MM.1S (cell line): ENCODE results near the gene FAM163A.

Source experiments
- DNase-seq: peaks from one replicate; pipeline ENCODE4 v3.0.0-alpha.2; 2015
- H2AFZ ChIP-seq: fragments of 300-600 bp; sonication (generic); 2 replicates; pipeline ENCODE4 v1.6.0; 2016; ENCODE audit warnings: antibody characterized with exemption, low read length
- H3F3A ChIP-seq: fragments of 300-600 bp; sonication (generic); 2 replicates; pipeline ENCODE4 v1.6.1; 2016; ENCODE audit warnings: mild to moderate bottlenecking, antibody characterized with exemption, low read length, moderate library complexity, mixed read lengths; ENCODE audit not compliant: insufficient read depth
- H3K27ac ChIP-seq: fragments of 300-600 bp; sonication (generic); 2 replicates; pipeline ENCODE4 v1.5.1; 2016; ENCODE audit warnings: mild to moderate bottlenecking, low read length
- H3K27me3 ChIP-seq: fragments of 300-600 bp; sonication (generic); replicated peaks from 2 replicates; pipeline ENCODE4 v1.6.0; 2016; ENCODE audit warnings: low read length; ENCODE audit not compliant: insufficient read depth
- H3K36me3 ChIP-seq: fragments of 300-600 bp; sonication (generic); replicated peaks from 2 replicates; pipeline ENCODE4 v1.6.1; 2016; ENCODE audit warnings: mild to moderate bottlenecking, low read length, mixed read lengths; ENCODE audit not compliant: insufficient read depth
- H3K4me1 ChIP-seq: fragments of 300-600 bp; sonication (generic); 2 replicates; pipeline ENCODE4 v1.6.1; 2016; ENCODE audit warnings: low read length, mixed read lengths
- H3K4me2 ChIP-seq: fragments of 300-600 bp; sonication (generic); 2 replicates; pipeline ENCODE4 v1.6.0; 2016; ENCODE audit warnings: low read depth, low read length
- H3K4me3 ChIP-seq: fragments of 300-600 bp; sonication (generic); 2 replicates; pipeline ENCODE4 v1.5.1; 2016; ENCODE audit warnings: low read length, mixed read lengths
- H3K79me2 ChIP-seq: fragments of 300-600 bp; sonication (generic); 2 replicates; pipeline ENCODE4 v1.6.1; 2016; ENCODE audit warnings: mixed run types, low read length, mixed read lengths
- H3K9ac ChIP-seq: fragments of 300-600 bp; sonication (generic); 2 replicates; pipeline ENCODE4 v1.6.1; 2016; ENCODE audit warnings: low read length, mixed read lengths
- H3K9me2 ChIP-seq: fragments of 300-600 bp; sonication (generic); replicated peaks from 2 replicates; pipeline ENCODE4 v1.6.1; 2016; ENCODE audit warnings: mild to moderate bottlenecking, low read length, mixed read lengths; ENCODE audit not compliant: insufficient read depth
- H3K9me3 ChIP-seq: fragments of 300-600 bp; sonication (generic); replicated peaks from 2 replicates; pipeline ENCODE4 v1.6.1; 2016; ENCODE audit warnings: mild to moderate bottlenecking, low read length, mixed read lengths; ENCODE audit not compliant: insufficient read depth
- H4K20me1 ChIP-seq: fragments of 300-600 bp; sonication (generic); 2 replicates; pipeline ENCODE4 v1.6.1; 2016; ENCODE audit warnings: mild to moderate bottlenecking, low read length, moderate library complexity, mixed read lengths; ENCODE audit not compliant: insufficient read depth
- CTCF ChIP-seq: fragments of 300-600 bp; sonication (generic); IDR thresholded peaks from 2 replicates; pipeline ENCODE4 v1.5.1; 2016; ENCODE audit warnings: antibody characterized with exemption, low read length, mixed read lengths
- EZH2 ChIP-seq: fragments of 300-600 bp; sonication (generic); optimal IDR thresholded peaks from 2 replicates; pipeline ENCODE3; 2017; ENCODE audit warnings: low read depth, mild to moderate bottlenecking, antibody characterized with exemption, low read length, mixed read lengths
- EZH2phosphoT487 ChIP-seq: fragments of 300-600 bp; sonication (generic); IDR thresholded peaks from 2 replicates; pipeline ENCODE4 v1.6.1; 2018; ENCODE audit warnings: antibody characterized with exemption, low read length

Gene FAM163A

GRCh38 chr1:179773264-179773663 is 30.2 kb downstream of the FAM163A start:
- Histone ChIP-seq H3K9me2 (no peaks in the 10 kb centered on the region), H3K27ac (peak overlapping the region; percentile 41; the same call in 1 of the 2 replicates), H3K79me2 (no peaks in the 10 kb centered on the region), H4K20me1 (no peaks in the 10 kb centered on the region), H3K4me1 (peaks cover 29% of the 10 kb centered on the region), H3K4me2 (no peak overlapping the region), H3K9me3 (no peaks in the 10 kb centered on the region), H3K4me3 (no peak overlapping the region), H3F3A (peaks cover 4% of the 10 kb centered on the region; the same call in 1 of the 2 replicates), H2AFZ (peak overlapping the region; percentile 38; the same call in 1 of the 2 replicates), H3K9ac (no peak overlapping the region), H3K27me3 (no peaks in the 10 kb centered on the region), H3K36me3 (no peaks in the 10 kb centered on the region)
- TF ChIP-seq EZH2, result no peak
- no peak for TF ChIP-seq EZH2phosphoT487
- no peak for TF ChIP-seq CTCF
- DNase-seq, result no peak

- Histone ChIP-seq H3K4me2 (no peak overlapping the region), H4K20me1 (no peaks in the 10 kb centered on the region), H3K4me1 (peaks cover 29% of the 10 kb centered on the region), H3K9me2 (no peaks in the 10 kb centered on the region), H3K4me3 (no peak overlapping the region), H3K79me2 (no peaks in the 10 kb centered on the region), H3K36me3 (no peaks in the 10 kb centered on the region), H3K27me3 (no peaks in the 10 kb centered on the region), H3F3A (peaks cover 4% of the 10 kb centered on the region; the same call in 1 of the 2 replicates), H3K27ac (peak overlapping the region; percentile 41; the same call in 1 of the 2 replicates), H3K9ac (no peak overlapping the region), H3K9me3 (no peaks in the 10 kb centered on the region), H2AFZ (peak overlapping the region; percentile 38)
- DNase-seq, result peak; percentile 48
- TF ChIP-seq EZH2, result no peak
- TF ChIP-seq CTCF, result no peak
- no peak for TF ChIP-seq EZH2phosphoT487
Measured at GRCh38 chr1:179774000-179774399, 30.9 kb downstream of the FAM163A start.

GRCh38 chr1:179774566-179774965 is 31.5 kb downstream of the FAM163A start:
- no peak overlapping the region for H3K4me3 ChIP-seq
- peaks cover 29% of the 10 kb centered on the region for H3K4me1 ChIP-seq
- no peaks in the 10 kb centered on the region for H3K79me2 ChIP-seq
- no peak for DNase-seq
- no peaks in the 10 kb centered on the region for H3K9me2 ChIP-seq
- no peaks in the 10 kb centered on the region for H4K20me1 ChIP-seq
- TF ChIP-seq CTCF, result no peak
- TF ChIP-seq EZH2phosphoT487, result no peak
- no peak for TF ChIP-seq EZH2
- no peaks in the 10 kb centered on the region for H3K9me3 ChIP-seq
- H3K27ac ChIP-seq, result peak overlapping the region; percentile 41; the same call in 1 of the 2 replicates
- H2AFZ ChIP-seq, result no peak overlapping the region
- no peak overlapping the region for H3K4me2 ChIP-seq
- peaks cover 4% of the 10 kb centered on the region; the same call in 1 of the 2 replicates for H3F3A ChIP-seq
- H3K9ac ChIP-seq, result no peak overlapping the region
- H3K36me3 ChIP-seq, result no peaks in the 10 kb centered on the region
- H3K27me3 ChIP-seq, result no peaks in the 10 kb centered on the region
